ENCODE measurements around the gene FANCL.
"Not testable (repeated sequence)": the region's sequence is repeated elsewhere in the genome, so short reads cannot be mapped to it uniquely, and the experiment has no call there.

The FANCL gene

GRCh38 chr2:58138396-58139030, 102.6 kb downstream of the FANCL start:
- no peak for DNase-seq

GRCh38 chr2:58137856-58138255, 103.3 kb downstream of the FANCL start:
- no peak for DNase-seq

GRCh38 chr2:58137221-58137620, 103.9 kb downstream of the FANCL start:
- DNase-seq: no peak

- no peak for DNase-seq
Measured at GRCh38 chr2:58135861-58136260, 105.3 kb downstream of the FANCL start.

GRCh38 chr2:58133395-58133794, 107.7 kb downstream of the FANCL start:
- no peak for DNase-seq

- no peak for DNase-seq
Measured at GRCh38 chr2:58131191-58132011, 109.7 kb downstream of the FANCL start.

GRCh38 chr2:58130238-58130637, 110.9 kb downstream of the FANCL start:
- no peak for DNase-seq

GRCh38 chr2:58127111-58127510, 114.0 kb downstream of the FANCL start:
- DNase-seq: no peak

GRCh38 chr2:58122540-58122939, 118.6 kb downstream of the FANCL start:
- no peak for DNase-seq

GRCh38 chr2:58122040-58122439, 119.1 kb downstream of the FANCL start:
- DNase-seq: no peak

GRCh38 chr2:58120626-58121229, 120.4 kb downstream of the FANCL start:
- no peak for DNase-seq

GRCh38 chr2:58113563-58113962, 127.6 kb downstream of the FANCL start:
- not testable (repeated sequence) for DNase-seq

GRCh38 chr2:58110765-58111164, 130.4 kb downstream of the FANCL start:
- no peak for DNase-seq

- no peak for DNase-seq
Measured at GRCh38 chr2:58109481-58109880, 131.6 kb downstream of the FANCL start.
